Lower lobe of right lung (tissue), 2 donors: ENCODE results near the gene TCAIM. TPM values are rescaled to one million over a fixed set of nuclear protein-coding genes. Genes with fewer than 3 reads are reported as not detected.
A peak's percentile ranks its signal among the peaks of the same experiment; 100 is the strongest.

Source experiments
- ATAC-seq, 2 donors: fragments of 200-7000 bp; cut with Tn5 transposase; one replicate each; pipeline ENCODE4 v1.9.1; 2020 to 2022; ENCODE audit warnings: mild to moderate bottlenecking in 2 of 2, moderate library complexity in 2 of 2
- DNase-seq: peaks from one replicate; pipeline ENCODE4 v3.0.0-alpha.2; 2020
- H3K27ac ChIP-seq: fragments of 200-600 bp; one replicate; pipeline ENCODE4 v1.8.0; 2022
- H3K27me3 ChIP-seq: fragments of 200-600 bp; one replicate; pipeline ENCODE4 v1.8.0; 2022; ENCODE audit warnings: low read depth
- H3K36me3 ChIP-seq: fragments of 200-600 bp; one replicate; pipeline ENCODE4 v1.8.0; 2022; ENCODE audit warnings: mild to moderate bottlenecking
- H3K4me1 ChIP-seq: fragments of 200-600 bp; one replicate; pipeline ENCODE4 v1.8.0; 2022
- H3K4me3 ChIP-seq: fragments of 200-600 bp; one replicate; pipeline ENCODE4 v1.8.0; 2022; ENCODE audit warnings: mild to moderate bottlenecking
- H3K9me3 ChIP-seq: fragments of 200-600 bp; one replicate; pipeline ENCODE4 v1.8.0; 2022
- CTCF ChIP-seq: fragments of 200-600 bp; IDR thresholded peaks from one replicate; pipeline ENCODE4 v1.8.0; 2022; ENCODE audit warnings: antibody characterized with exemption, mild to moderate bottlenecking
- intact Hi-C: fragments of 100-400 bp; cut with DNase I; formaldehyde crosslinking; loops from one replicate; pipeline ENCODE4 v1.11.0; 2022
- total RNA-seq: library from RNA; stranded (reverse); fragmentation: NEBNext Ultra II Directional; extraction: Animal tissue kit (Norgen Biotek cat#: 25700); gene quantifications from one replicate; pipeline ENCODE4 v1.2.1, GENCODE V29; 2021
- donor health status: DM: no; HTN: yes; CAD: no; lungs with severe emphysema.

TCAIM gene
- total RNA-seq, 1 donor from 2014 or later: 33.5 TPM

DNA sequence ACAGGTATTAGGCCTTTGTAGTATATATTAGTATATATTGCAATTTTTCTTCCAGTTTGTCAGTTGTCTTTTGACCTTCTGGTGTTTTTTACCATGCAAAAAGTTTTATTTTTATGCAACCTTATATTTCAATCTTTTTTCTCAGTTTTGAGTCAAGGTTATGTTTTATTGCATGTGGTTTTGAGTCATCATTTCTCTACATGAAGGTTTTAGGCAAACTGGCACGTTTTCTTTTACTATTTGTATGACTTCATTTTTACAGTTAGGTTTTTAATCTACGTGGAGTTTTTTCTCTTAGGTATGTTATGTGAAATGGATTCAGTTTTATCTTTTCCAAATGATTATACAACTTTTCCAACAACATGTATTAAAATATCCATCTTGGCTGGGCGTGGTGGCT lies 36.8 kb upstream of the TCAIM start:
- Histone ChIP-seq H3K4me3 (no peak overlapping the region), H3K9me3 (no peaks in the 10 kb centered on the region), H3K27me3 (no peaks in the 10 kb centered on the region), H3K4me1 (no peaks in the 10 kb centered on the region), H3K27ac (no peak overlapping the region), H3K36me3 (no peaks in the 10 kb centered on the region)
- intact Hi-C loops: no loop called here
- ATAC-seq (no peak), DNase-seq (no peak)
- TF ChIP-seq CTCF: no peak

GRCh38 chr3:44309500-44309899 lies 29.1 kb upstream of the TCAIM start:
- TF ChIP-seq CTCF: no peak
- Histone ChIP-seq H3K4me3 (no peak overlapping the region), H3K4me1 (no peaks in the 10 kb centered on the region), H3K27me3 (no peaks in the 10 kb centered on the region), H3K9me3 (no peaks in the 10 kb centered on the region), H3K27ac (no peak overlapping the region), H3K36me3 (no peaks in the 10 kb centered on the region)
- no peak for DNase-seq
- intact Hi-C loops: no loop called here
- no peak for ATAC-seq

DNA sequence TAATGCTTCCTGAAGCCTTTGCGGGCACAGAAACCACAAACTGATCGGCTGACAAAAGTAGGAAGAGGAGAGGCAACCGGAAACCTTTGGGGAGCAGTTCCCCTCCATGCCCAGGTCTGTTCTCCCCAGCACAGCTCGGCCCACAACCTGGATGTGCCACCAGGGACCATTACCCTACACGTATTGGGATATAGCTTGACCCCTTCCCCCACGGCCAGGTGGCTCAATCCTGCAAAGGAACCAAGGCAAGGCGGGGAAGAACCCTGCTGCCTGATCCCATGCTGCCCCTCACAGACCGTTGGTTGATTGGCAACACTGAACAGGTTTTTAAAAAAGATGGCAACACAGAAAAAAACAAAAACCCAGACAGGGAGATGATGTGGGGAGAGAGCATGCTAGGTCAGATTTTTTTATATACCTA lies 19.7 kb upstream of the TCAIM start:
- H3K4me3 ChIP-seq: no peak overlapping the region
- intact Hi-C loops: no loop called here
- TF ChIP-seq CTCF: no peak
- no peaks in the 10 kb centered on the region for H3K36me3 ChIP-seq
- DNase-seq (no peak), ATAC-seq (no peak)
- no peak overlapping the region for H3K27ac ChIP-seq
- no peaks in the 10 kb centered on the region for H3K4me1 ChIP-seq
- H3K27me3 ChIP-seq: peaks cover 4% of the 10 kb centered on the region
- H3K9me3 ChIP-seq: no peaks in the 10 kb centered on the region

DNA sequence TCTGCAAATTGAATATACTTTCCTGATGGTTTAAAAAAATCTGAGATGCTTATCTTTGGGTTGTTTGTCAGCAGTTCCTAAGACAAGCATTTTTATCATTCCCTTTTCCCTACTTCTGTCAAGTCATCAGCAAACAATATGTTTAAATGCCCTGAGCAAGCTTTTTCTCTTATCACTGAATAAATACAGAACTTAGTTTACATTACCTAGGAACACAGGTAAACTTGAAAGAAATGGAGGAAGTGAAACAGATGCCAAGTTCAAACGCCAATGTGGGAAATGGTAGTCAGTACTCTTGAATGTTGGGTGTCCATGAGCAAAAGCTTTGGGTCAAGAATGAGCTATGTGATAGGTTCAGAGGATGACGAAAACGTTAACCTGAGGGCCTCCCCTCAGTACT lies 17.2 kb upstream of the TCAIM start:
- ATAC-seq (peak in 1 of 2 donors; percentile 71), DNase-seq (no peak)
- Histone ChIP-seq H3K27me3 (peaks cover 4% of the 10 kb centered on the region), H3K4me1 (no peaks in the 10 kb centered on the region), H3K9me3 (no peaks in the 10 kb centered on the region), H3K27ac (no peak overlapping the region), H3K4me3 (no peak overlapping the region), H3K36me3 (no peaks in the 10 kb centered on the region)
- intact Hi-C loops: no loop called here
- no peak for TF ChIP-seq CTCF

DNA sequence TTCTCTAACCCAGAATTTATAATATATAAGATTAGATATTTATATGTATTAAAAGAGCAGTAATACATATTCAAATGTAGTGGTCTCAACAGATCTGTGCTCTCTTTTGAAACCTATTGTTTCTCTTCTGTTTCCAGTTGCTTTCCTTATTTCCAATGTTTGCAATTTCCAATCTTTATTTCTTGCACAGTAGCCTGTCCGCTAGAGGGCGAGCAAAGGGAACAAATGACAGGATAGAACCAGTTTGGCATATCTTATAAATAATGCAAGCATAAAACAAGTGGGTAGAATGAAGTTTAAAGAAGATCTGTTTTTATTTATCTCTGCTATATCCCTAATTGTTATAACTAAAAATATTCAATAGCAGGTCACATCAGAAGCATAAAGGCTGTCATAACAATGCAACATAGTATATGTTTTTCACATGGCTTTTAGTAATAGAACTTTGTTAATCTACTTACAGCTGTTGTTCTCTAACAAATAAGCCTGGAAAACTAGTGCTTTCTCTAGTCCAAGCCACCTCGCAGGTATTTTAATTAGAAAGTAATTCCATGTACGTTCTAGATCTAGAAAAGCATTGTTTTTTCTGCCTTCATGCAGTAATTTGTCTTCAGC lies 15.1 kb upstream of the TCAIM start:
- no peak overlapping the region for H3K27ac ChIP-seq
- intact Hi-C loops: no loop called here
- H3K4me3 ChIP-seq: no peak overlapping the region
- no peaks in the 10 kb centered on the region for H3K9me3 ChIP-seq
- ATAC-seq (peak; percentile 56 to 80), DNase-seq (peak; percentile 52)
- no peaks in the 10 kb centered on the region for H3K36me3 ChIP-seq
- no peaks in the 10 kb centered on the region for H3K27me3 ChIP-seq
- peak; percentile 84 for TF ChIP-seq CTCF
- no peaks in the 10 kb centered on the region for H3K4me1 ChIP-seq
